ENCODE data around the gene TMEM256.

DNA sequence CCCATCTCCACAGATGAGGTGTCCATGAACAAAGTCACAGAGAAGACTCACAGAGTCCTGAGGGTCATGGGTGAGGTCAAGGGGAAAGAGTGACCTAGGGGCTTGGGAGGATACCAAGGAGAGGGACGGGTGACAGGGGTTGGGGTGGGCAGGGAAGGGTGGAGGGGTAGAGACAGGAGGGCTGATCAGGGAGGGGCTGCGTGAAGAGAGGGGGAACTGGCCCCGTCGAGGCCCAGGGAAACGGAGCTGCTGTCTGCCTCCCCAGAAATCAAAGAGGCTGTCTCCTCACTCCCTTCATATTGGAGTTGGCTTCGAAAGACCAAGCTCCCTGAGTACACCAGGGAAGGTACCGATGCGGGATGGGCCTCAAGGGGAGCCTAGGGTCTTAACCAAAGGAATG lies 48.3 kb downstream of the TMEM256 start:
- TF ChIP-seq, protein P1, sequence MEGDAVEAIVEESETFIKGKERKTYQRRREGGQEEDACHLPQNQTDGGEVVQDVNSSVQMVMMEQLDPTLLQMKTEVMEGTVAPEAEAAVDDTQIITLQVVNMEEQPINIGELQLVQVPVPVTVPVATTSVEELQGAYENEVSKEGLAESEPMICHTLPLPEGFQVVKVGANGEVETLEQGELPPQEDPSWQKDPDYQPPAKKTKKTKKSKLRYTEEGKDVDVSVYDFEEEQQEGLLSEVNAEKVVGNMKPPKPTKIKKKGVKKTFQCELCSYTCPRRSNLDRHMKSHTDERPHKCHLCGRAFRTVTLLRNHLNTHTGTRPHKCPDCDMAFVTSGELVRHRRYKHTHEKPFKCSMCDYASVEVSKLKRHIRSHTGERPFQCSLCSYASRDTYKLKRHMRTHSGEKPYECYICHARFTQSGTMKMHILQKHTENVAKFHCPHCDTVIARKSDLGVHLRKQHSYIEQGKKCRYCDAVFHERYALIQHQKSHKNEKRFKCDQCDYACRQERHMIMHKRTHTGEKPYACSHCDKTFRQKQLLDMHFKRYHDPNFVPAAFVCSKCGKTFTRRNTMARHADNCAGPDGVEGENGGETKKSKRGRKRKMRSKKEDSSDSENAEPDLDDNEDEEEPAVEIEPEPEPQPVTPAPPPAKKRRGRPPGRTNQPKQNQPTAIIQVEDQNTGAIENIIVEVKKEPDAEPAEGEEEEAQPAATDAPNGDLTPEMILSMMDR (IDR thresholded peaks at IDR 0.05): no peak
- no peak for TF ChIP-seq POLR2A (IDR thresholded peaks at IDR 0.05)

Data from heart left ventricle (tissue), 13 donors.